SK-N-MC (cell line): ENCODE data around the gene CCDC102A.

Experiments used
- EZH2 ChIP-seq: fragments of 200-600 bp; sonication (generic); IDR thresholded peaks from one replicate; pipeline ENCODE4 v1.6.1; 2017; ENCODE audit warnings: antibody characterized with exemption
- FOXP2 ChIP-seq: optimal IDR thresholded peaks from 2 replicates; pipeline ENCODE3; 2011; ENCODE audit warnings: mild to moderate bottlenecking, moderate library complexity; ENCODE audit not compliant: insufficient read depth; ENCODE audit errors: extremely low read length, control extremely low read depth
- POLR2AphosphoS5 ChIP-seq: IDR thresholded peaks from 2 replicates; pipeline ENCODE4 v1.6.1; 2012; ENCODE audit warnings: mild to moderate bottlenecking, low read depth, low read length, borderline replicate concordance

DNA sequence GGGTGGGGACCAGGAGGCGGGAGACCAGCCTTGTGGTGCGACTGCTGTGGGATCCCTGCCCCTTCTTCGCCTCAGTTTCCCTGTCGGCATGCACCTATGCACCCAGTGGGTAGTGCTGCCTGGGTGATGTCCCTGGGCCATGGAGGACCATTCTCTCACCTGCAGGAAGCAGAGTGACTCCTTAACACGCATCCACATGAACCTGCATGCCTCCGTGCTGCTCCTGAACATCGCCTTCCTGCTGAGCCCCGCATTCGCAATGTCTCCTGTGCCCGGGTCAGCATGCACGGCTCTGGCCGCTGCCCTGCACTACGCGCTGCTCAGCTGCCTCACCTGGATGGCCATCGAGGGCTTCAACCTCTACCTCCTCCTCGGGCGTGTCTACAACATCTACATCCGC lies 31.3 kb upstream of the CCDC102A start:
- TF ChIP-seq EZH2, result no peak
- TF ChIP-seq POLR2AphosphoS5, result no peak
- TF ChIP-seq FOXP2, result no peak
